ENCODE measurements around the gene MRGPRG.

MRGPRG gene

GRCh38 chr11:3225159-3225758 lies 6.6 kb upstream of the MRGPRG start:
- no peak for DNase-seq

- peak in 1 of 2 experiments; percentile 5 for DNase-seq
Measured at GRCh38 chr11:3224401-3225057, 5.9 kb upstream of the MRGPRG start.

- DNase-seq: peak in 1 of 2 experiments; percentile 4
Measured at GRCh38 chr11:3223932-3224381, 5.3 kb upstream of the MRGPRG start.

- DNase-seq: peak in 1 of 2 experiments; percentile 16
Measured at GRCh38 chr11:3222941-3223915, 4.6 kb upstream of the MRGPRG start.

GRCh38 chr11:3222003-3222855 lies 3.6 kb upstream of the MRGPRG start:
- DNase-seq: peak in 1 of 2 experiments; percentile 10

GRCh38 chr11:3221408-3222002 lies 2.9 kb upstream of the MRGPRG start:
- peak in 1 of 2 experiments; percentile 10 for DNase-seq

GRCh38 chr11:3220521-3221407 lies 2.2 kb upstream of the MRGPRG start:
- DNase-seq: peak in 1 of 2 experiments; percentile 14

- DNase-seq: no peak
Measured at GRCh38 chr11:3220101-3220500, 1.5 kb upstream of the MRGPRG start.

GRCh38 chr11:3219281-3219892 lies 774 bp upstream of the MRGPRG start:
- DNase-seq: no peak

- no peak for DNase-seq
Measured at GRCh38 chr11:3217818-3218482, 663 bp downstream of the MRGPRG start.

GRCh38 chr11:3216027-3216525 lies 2.5 kb downstream of the MRGPRG start:
- DNase-seq: no peak

GRCh38 chr11:3215346-3216026 lies 3.1 kb downstream of the MRGPRG start:
- no peak for DNase-seq

- no peak for DNase-seq
Measured at GRCh38 chr11:3214420-3214699, 4.3 kb downstream of the MRGPRG start.

GRCh38 chr11:3213659-3214419 lies 4.8 kb downstream of the MRGPRG start:
- no peak for DNase-seq

GRCh38 chr11:3208272-3208671 lies 10.3 kb downstream of the MRGPRG start:
- DNase-seq: no peak

- DNase-seq: no peak
Measured at GRCh38 chr11:3207526-3208189, 11.0 kb downstream of the MRGPRG start.

- no peak for DNase-seq
Measured at GRCh38 chr11:3206922-3207204, 11.8 kb downstream of the MRGPRG start.
